Transverse colon (tissue), 4 donors: ENCODE measurements around the gene ULK4. TPM values are rescaled to one million over a fixed set of nuclear protein-coding genes. Genes with fewer than 3 reads are reported as not detected.

Experiments used
- DNase-seq: peaks from one replicate; pipeline ENCODE4 v3.0.0-alpha.2; 2019
- H3K27ac ChIP-seq, 4 donors: fragments of 200-600 bp; sonication (generic); 2 replicates each; pipeline ENCODE4 v1.5.1; 2016 to 2018; ENCODE audit warnings: inconsistent platforms in 4 of 4
- H3K27me3 ChIP-seq: fragments of 200-600 bp; sonication (generic); 2 replicates; pipeline ENCODE4 v1.5.1; 2017; ENCODE audit warnings: inconsistent platforms
- H3K36me3 ChIP-seq, 4 donors: fragments of 200-600 bp; sonication (generic); 2 replicates each; pipeline ENCODE4 v1.5.1; 2017 to 2019; ENCODE audit warnings: inconsistent platforms in 4 of 4
- H3K4me1 ChIP-seq, 4 donors: fragments of 200-600 bp; sonication (generic); 2 replicates each; pipeline ENCODE4 v1.5.1; 2017 to 2020; ENCODE audit warnings: inconsistent platforms in 4 of 4
- H3K4me3 ChIP-seq, 4 donors: fragments of 200-600 bp; sonication (generic); 1 replicate in 1 of 4; 2 replicates in 3 of 4; pipeline versions ENCODE4 v1.5.1 to v1.6.1; 2017 to 2019; ENCODE audit warnings: inconsistent platforms in 4 of 4
- H3K9me3 ChIP-seq, 2 donors: fragments of 200-600 bp; sonication (generic); 2 replicates each; pipeline ENCODE4 v1.5.1; 2017 to 2019; ENCODE audit warnings: inconsistent platforms in 2 of 2
- CTCF ChIP-seq, 5 experiments: fragments of 200-600 bp in 3 of 5; fragments of 450-650 bp in 2 of 5; sonication (generic) in 3 of 5; IDR thresholded peaks; 1 replicate in 2 of 5; 2 replicates in 3 of 5; pipeline ENCODE4 v1.5.1; 2016 to 2017; ENCODE audit warnings: antibody characterized with exemption in 5 of 5, inconsistent platforms in 3 of 5, mild to moderate bottlenecking in 2 of 5, moderate library complexity in 1 of 5
- EP300 ChIP-seq: sonication (generic); formaldehyde crosslinking; IDR thresholded peaks from one replicate; pipeline ENCODE4 v1.6.1; 2017; ENCODE audit warnings: antibody characterized with exemption, low read depth
- POLR2A ChIP-seq: fragments of 450-650 bp; IDR thresholded peaks from one replicate; pipeline ENCODE4 v1.6.1; 2016; ENCODE audit warnings: antibody characterized with exemption, mild to moderate bottlenecking, moderate library complexity
- POLR2AphosphoS5 ChIP-seq, 3 donors: sonication (generic); formaldehyde crosslinking; IDR thresholded peaks; one replicate each; pipeline ENCODE4 v1.6.1; 2016; ENCODE audit warnings: antibody characterized with exemption in 3 of 3
- WGBS, 2 donors: methylation state at CpG; one replicate each; pipeline ENCODE4 v1.1.5; 2018; ENCODE audit warnings: low coverage in 1 of 2; 5-methylcytosine and 5-hydroxymethylcytosine counted together
- in situ Hi-C, 4 donors: fragments of 200-750 bp; cut with MboI; loops; one replicate each; pipeline versions ENCODE4 v1.15.0 to v1.15.1; 2017; ENCODE audit warnings: low sequenced_read_pairs in 3 of 4, low pct_ligation_motif_present in 1 of 4, low pct_unique_long_range_greater_than_20kb in 1 of 4
- intact Hi-C: fragments of 100-400 bp; cut with DNase I; formaldehyde crosslinking; loops from one replicate; pipeline ENCODE4 v1.15.1; 2023; ENCODE audit warnings: low total_unique reads
- total RNA-seq, 4 donors: library from RNA; depleted of rRNA; stranded (reverse); fragments of >200 nt; gene quantifications; one replicate each; pipeline ENCODE4 v1.1.0, GENCODE V29; 2016

Gene ULK4
- total RNA-seq, 4 donors from 2014 or later: 4.1 to 19.2 (median 11.7) TPM

GRCh38 chr3:41489231-41489630 is 472.7 kb downstream of the ULK4 start:
- H3K27ac ChIP-seq: no peak overlapping the region
- intact Hi-C loops: no loop called here
- H3K36me3 ChIP-seq: no peaks in the 10 kb centered on the region
- DNase-seq: no peak
- no peaks in the 10 kb centered on the region for H3K9me3 ChIP-seq
- no peaks in the 10 kb centered on the region for H3K4me1 ChIP-seq
- TF ChIP-seq POLR2AphosphoS5 (IDR thresholded peaks at IDR 0.05): no peak
- TF ChIP-seq EP300: no peak
- no peak for TF ChIP-seq CTCF (IDR thresholded peaks at IDR 0.05)
- no peak for TF ChIP-seq POLR2A
- no peak overlapping the region for H3K4me3 ChIP-seq
- in situ Hi-C loops: no loop called here
- 68% methylated on average over 1 of the region's 1 CpG; no CpG with 5 or more reads in 1 of the 2 donors for WGBS, 2 donors
- no peaks in the 10 kb centered on the region for H3K27me3 ChIP-seq

DNA sequence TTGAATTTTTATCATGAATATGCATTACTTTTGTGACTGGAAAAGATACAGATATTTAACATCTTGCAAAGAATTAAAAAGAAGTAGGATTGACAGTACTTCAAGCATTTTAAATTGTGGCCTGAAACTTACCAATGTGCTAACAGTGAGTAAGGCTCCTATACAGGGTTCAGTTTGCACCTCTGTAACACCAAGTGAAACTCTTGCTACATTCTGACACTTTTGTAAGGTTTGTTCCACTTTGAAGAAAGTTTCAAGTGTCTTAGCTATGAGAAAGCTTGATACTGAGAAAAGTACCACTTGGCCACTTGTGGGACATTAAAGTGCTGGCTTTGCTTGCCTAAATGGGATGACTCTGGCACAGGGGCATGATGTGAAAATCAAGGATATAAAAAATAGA is 473.4 kb downstream of the ULK4 start:
- intact Hi-C loops (no loop called here), in situ Hi-C loops (no loop called here)
- Histone ChIP-seq H3K4me3 (no peak overlapping the region), H3K36me3 (no peaks in the 10 kb centered on the region), H3K4me1 (no peaks in the 10 kb centered on the region), H3K9me3 (no peaks in the 10 kb centered on the region), H3K27me3 (no peaks in the 10 kb centered on the region), H3K27ac (no peak overlapping the region)
- TF ChIP-seq EP300 (no peak), POLR2A (no peak), CTCF (IDR thresholded peaks at IDR 0.05) (no peak), POLR2AphosphoS5 (IDR thresholded peaks at IDR 0.05) (no peak)
- no peak for DNase-seq

- TF ChIP-seq POLR2AphosphoS5 (IDR thresholded peaks at IDR 0.05) (no peak), POLR2A (no peak), CTCF (IDR thresholded peaks at IDR 0.05) (no peak), EP300 (no peak)
- Histone ChIP-seq H3K4me3 (no peak overlapping the region), H3K36me3 (no peaks in the 10 kb centered on the region), H3K27ac (no peak overlapping the region), H3K9me3 (no peaks in the 10 kb centered on the region), H3K27me3 (no peaks in the 10 kb centered on the region), H3K4me1 (no peaks in the 10 kb centered on the region)
- in situ Hi-C loops: no loop called here
- DNase-seq: no peak
- intact Hi-C loops: no loop called here
- 95 to 100% methylated on average over 1 to 4 of the region's 4 CpGs for WGBS, 2 donors
Observed at GRCh38 chr3:41485484-41485883, 476.4 kb downstream of the ULK4 start.

DNA sequence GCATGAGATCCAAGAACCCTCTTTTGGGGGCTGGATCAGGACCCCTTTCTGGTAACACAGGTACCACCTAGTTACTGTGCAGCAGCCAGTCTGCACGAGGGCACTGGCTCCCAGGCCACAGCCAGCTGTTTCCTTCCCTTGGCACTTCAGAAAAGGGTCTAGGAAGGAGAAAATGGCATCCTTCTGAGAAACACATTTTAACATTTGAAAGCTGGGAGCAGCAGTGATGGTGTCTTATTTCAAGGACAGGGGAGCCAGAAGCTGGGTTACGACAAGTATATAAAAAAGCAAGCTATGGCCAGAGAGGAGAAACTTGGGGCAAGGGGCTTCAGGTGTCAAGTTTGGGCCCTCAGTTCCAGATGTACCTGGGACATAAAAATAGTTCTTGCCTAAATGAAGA is 479.8 kb downstream of the ULK4 start:
- Histone ChIP-seq H3K36me3 (no peaks in the 10 kb centered on the region), H3K4me1 (no peaks in the 10 kb centered on the region), H3K9me3 (no peaks in the 10 kb centered on the region), H3K27me3 (no peaks in the 10 kb centered on the region), H3K4me3 (no peak overlapping the region), H3K27ac (no peak overlapping the region)
- in situ Hi-C loops (no loop called here), intact Hi-C loops (no loop called here)
- TF ChIP-seq POLR2A: no peak
- TF ChIP-seq CTCF (IDR thresholded peaks at IDR 0.05): no peak
- TF ChIP-seq POLR2AphosphoS5 (IDR thresholded peaks at IDR 0.05): no peak
- no peak for TF ChIP-seq EP300
- DNase-seq: no peak
- 76% methylated on average over 2 of the region's 2 CpGs; no CpG with 5 or more reads in 1 of the 2 donors for WGBS, 2 donors
